22Rv1 (cell line): Measurements from ENCODE around the gene PLEKHG4B.

ENCODE experiments used
- H3K27ac ChIP-seq: fragments of 450-650 bp; 2 replicates; pipeline ENCODE4 v1.5.1; 2017
- ZFX ChIP-seq: fragments of 450-650 bp; IDR thresholded peaks from 2 replicates; pipeline ENCODE4 v1.6.1; 2017; ENCODE audit warnings: antibody characterized with exemption, borderline replicate concordance
- TF ChIP-seq, protein P1 (sequence below): fragments of 450-650 bp; IDR thresholded peaks from 2 replicates; pipeline ENCODE4 v1.5.1; 2017; ENCODE audit warnings: mild to moderate bottlenecking

The PLEKHG4B gene

DNA sequence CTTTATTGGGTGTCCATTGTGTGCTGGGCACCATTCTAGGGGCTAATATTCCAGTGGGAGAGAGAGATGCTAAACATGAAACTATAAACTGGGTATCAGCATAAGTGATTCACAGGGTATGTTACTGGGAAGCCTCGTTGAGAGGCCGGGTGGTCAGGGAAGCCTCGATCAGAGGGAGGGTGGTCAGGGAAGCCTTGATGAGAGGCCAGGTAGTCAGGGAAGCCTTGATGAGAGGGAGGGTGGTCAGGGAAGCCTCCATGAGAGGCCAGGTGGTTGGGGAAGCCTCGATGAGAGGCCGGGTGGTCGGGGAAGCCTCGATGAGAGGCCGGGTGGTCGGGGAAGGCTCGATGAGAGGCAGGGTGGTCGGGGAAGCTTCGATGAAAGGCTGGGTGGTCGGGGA, 8.9 kb upstream of the PLEKHG4B start:
- no peak for TF ChIP-seq ZFX
- H3K27ac ChIP-seq = no peak overlapping the region

DNA sequence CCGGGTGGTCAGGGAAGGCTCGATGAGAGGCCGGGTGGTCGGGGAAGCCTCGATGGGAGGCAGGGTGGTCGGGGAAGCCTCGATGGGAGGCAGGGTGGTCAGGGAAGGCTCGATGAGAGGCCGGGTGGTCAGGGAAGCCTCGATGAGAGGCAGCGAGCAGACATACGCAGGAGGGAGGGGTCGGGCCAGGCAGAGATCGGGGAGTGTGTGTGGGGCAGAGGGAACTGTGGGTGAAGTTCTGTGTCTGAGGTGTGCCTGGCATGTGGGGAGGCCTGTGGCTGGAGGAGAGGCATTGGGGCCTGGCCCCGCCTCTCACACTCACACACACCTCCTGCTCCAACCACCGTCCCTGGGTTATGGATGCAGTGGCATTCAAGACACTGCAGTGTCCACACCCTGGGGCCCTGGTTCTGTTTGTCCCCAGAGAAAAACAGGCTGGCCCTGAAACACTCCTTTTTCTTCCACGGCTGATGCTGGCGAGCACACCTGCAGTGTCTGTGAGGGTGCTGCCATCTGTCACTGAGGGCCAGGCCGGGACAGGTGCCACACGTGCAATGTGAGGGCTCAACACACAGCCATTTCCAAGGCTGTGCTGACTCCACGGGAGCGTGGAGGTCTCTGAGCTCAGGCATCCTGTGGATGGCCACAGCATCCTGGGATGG, 6.5 kb upstream of the PLEKHG4B start:
- no peak for TF ChIP-seq ZFX
- TF ChIP-seq, protein P1, sequence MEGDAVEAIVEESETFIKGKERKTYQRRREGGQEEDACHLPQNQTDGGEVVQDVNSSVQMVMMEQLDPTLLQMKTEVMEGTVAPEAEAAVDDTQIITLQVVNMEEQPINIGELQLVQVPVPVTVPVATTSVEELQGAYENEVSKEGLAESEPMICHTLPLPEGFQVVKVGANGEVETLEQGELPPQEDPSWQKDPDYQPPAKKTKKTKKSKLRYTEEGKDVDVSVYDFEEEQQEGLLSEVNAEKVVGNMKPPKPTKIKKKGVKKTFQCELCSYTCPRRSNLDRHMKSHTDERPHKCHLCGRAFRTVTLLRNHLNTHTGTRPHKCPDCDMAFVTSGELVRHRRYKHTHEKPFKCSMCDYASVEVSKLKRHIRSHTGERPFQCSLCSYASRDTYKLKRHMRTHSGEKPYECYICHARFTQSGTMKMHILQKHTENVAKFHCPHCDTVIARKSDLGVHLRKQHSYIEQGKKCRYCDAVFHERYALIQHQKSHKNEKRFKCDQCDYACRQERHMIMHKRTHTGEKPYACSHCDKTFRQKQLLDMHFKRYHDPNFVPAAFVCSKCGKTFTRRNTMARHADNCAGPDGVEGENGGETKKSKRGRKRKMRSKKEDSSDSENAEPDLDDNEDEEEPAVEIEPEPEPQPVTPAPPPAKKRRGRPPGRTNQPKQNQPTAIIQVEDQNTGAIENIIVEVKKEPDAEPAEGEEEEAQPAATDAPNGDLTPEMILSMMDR = no peak
- H3K27ac ChIP-seq = no peak overlapping the region

DNA sequence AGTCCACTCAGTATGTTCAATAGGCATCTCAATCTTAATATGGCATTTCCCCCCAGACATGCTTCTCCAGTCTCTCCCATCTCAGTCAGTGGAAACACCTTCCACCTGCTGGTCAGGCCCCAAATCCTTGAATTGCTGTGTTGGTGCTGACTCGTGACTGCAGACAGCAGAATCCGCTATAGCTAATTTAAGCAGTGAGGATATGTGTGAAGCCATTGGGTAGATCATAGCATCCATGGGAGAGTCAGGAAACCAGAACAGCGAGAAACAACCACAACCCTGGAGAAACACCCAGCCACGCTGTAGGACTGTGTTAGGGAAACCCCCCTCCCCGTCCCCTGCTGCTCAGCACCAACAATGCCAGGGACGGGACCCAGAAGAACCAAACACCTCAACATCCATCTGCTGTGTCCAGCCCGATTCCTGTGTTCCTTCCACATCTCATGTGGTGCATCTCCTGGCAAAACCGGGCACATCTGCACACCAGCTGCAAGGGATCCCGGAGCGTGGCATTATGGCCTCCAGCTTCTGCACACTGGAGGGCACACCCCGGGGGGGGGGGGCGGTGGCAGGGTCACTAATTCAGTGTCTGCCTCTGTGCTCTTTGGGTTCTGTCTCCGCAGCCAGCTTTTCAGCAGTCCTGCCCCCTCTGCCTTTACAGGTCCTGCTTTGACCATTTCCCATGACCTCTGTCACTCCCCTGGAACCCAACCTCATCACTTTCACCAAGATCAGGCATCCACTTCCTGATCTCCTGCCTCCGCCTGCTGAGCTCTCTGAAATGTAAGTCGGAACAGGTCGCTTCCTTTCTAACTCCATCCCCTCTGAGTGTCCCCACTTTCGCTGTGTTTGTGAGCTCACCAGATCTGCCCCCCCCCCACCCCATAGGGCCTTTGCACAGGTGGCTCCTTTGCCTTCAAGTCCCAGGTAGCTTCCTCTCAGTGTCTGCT, 2.4 kb upstream of the PLEKHG4B start:
- TF ChIP-seq, protein P1 = no peak
- no peak for TF ChIP-seq ZFX
- no peak overlapping the region for H3K27ac ChIP-seq

DNA sequence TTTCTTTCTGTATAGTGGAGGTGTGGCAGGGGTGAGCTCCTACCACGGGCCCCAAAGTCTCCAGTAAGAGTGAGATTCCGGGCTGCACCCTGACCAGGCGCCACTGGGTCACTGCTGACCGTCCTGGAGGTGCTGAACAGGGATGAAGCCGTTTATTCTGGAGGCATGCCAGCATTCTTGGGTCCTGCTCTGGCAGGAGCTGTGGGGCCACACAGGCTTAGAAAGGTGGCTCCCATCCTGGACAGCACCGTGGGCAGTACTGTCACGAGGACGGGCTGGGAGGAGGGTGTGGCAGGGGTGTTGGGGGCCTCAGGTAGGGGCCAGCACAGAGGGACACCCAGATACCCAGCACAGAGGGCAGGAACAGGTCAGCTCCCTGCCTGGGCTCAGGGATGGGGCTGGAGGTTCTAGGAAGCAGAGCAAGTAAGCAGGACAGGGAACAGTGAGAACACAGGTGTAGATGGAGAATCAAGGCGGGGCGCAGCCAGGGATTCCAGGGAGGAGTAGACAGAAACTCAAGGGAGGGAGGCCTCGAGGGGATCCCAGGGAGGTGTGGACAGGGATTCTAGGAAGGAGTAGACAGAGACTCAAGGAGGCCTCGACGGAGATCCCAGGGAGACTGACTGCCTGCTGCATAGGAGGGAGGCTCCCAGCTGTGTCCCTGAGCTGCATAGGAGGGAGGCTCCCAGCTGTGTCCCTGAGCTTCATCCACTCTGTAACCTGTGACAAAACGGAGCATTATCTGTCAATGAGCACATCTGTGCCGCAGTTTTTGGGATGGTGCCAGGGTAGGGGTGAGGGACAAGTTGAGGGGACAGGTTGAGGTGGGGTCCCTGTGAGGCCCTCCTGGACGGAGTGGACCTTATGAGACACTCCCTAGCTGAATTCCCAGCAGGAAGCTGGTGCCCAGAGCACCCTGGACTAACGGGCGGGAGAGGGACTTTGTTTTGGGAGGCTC, 1.1 kb upstream of the PLEKHG4B start:
- H3K27ac ChIP-seq = no peak overlapping the region
- TF ChIP-seq, protein P1 = no peak
- TF ChIP-seq ZFX = no peak

DNA sequence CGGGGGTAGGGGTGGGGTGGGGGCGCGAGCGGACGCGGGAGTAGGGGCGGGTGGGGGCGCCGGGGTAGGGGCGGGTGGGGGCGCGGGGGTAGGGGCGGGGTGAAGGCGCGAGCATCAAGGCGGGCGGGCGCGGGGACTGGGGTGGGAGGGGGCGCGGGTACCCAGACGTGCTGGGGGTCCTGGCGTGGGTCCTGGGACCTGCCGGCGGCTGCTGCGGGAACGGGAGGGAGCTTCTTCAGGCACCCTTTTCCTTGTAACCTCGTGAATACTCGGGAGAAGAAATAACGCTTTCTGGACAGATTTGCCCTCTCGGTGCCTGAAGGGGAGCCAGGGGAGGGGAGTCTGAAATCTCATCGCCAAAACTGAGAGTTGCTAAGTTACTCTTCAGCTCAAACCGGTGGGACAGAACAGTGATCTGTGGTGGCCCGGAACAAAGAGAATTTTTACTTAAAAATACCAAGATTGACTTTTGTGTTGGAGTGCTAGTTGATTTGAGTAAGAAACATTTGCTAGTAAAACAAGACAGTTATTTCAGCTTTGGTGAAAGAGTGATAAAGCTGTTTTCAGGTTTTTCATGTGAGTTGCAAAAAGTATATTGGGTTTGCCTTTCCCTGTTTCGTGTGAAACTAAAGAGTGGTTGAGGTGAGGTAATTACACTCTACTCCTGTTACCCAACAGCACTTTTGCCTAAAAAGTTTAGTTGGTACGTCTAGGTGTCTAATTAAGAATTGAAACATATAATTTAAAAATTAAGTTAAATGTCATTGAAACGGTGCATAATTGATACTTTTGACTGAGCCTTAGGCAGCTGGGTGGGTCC, 643 bp downstream of the PLEKHG4B start:
- no peak overlapping the region for H3K27ac ChIP-seq
- TF ChIP-seq, protein P1 = no peak
- TF ChIP-seq ZFX = no peak

DNA sequence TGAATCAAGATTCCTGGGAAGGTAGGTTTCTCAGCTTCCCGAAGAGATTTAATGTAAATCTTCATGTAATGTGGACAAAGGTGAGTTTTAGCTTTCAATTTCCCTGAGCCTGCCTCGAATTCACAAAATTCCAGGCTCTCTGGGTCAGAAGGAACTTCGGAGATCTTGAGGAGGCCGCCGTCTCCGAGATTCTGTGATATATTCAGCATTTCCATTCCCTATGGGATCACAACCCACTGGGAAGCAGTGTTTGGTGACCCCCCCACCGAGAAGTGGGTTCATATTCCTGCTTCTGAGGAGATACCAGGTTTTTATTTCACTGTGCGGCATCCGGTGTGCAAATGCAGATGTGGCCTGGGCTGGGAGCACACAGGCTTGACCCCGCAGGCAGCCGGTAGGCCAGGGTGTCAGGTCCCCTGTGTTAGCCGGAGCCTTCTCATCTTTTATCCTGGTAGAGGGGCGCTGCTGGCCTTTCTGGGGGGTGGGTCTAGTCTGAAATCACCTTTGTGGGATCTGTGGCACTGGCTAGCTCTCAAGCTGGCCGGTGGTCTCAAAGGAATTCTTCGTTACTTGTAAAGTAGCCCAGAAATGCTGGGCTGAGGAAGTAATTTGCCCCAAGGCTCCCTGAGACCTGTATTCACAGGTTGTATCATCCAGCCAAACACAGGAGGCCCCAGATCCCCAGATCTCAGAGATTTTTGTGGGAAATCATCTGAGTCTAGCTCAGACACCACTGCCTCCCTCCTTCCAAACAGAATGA, 1.4 kb downstream of the PLEKHG4B start:
- no peak overlapping the region for H3K27ac ChIP-seq
- TF ChIP-seq, protein P1 = no peak
- TF ChIP-seq ZFX = no peak
